ENCODE data around the gene AHCYL2. TPM values are rescaled to one million over a fixed set of nuclear protein-coding genes. Genes with fewer than 3 reads are reported as not detected.

The AHCYL2 gene
- total RNA-seq, 2 donors from 2014 or later = 21.5 to 39.8 TPM

DNA sequence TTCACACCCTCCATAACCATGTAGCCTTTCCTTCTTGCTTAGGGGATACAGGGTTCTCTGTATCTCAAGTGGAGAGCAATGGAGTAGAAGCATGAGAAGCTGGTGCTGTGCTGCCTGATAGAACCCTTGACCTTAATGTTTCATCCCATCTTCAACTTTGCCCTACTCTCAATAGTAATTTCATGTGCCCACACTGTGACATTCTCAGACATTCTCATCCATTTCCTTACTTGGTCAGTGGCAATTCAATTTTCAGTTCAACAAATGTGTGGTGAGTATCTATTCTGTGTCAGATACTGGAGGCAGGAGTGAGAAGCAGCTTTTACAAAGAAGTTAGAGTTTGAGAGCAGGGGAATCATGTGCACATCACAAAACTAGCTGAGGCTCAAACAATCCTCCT lies 225.5 kb downstream of the AHCYL2 start:
- Mint-ChIP-seq H3K36me3 (ENCODE audit: low read depth) (no peaks in the 10 kb centered on the region), H3K27ac (no peak overlapping the region), H3K27me3 (no peaks in the 10 kb centered on the region), H3K4me1 (peaks cover 8% of the 10 kb centered on the region), H3K9me3 (no peaks in the 10 kb centered on the region), H3K4me3 (no peak overlapping the region)
- no peak for ATAC-seq (replicated peaks)

- no peak overlapping the region for H3K4me3 Mint-ChIP-seq
- ATAC-seq (replicated peaks) = no peak
- H3K27ac Mint-ChIP-seq = peak overlapping the region; percentile 43
- no peaks in the 10 kb centered on the region for H3K27me3 Mint-ChIP-seq
- no peaks in the 10 kb centered on the region for H3K9me3 Mint-ChIP-seq
- H3K36me3 Mint-ChIP-seq (ENCODE audit: low read depth) = no peaks in the 10 kb centered on the region
- peaks cover 8% of the 10 kb centered on the region for H3K4me1 Mint-ChIP-seq
Measured at GRCh38 chr7:129452589-129453231, 227.9 kb downstream of the AHCYL2 start.

DNA sequence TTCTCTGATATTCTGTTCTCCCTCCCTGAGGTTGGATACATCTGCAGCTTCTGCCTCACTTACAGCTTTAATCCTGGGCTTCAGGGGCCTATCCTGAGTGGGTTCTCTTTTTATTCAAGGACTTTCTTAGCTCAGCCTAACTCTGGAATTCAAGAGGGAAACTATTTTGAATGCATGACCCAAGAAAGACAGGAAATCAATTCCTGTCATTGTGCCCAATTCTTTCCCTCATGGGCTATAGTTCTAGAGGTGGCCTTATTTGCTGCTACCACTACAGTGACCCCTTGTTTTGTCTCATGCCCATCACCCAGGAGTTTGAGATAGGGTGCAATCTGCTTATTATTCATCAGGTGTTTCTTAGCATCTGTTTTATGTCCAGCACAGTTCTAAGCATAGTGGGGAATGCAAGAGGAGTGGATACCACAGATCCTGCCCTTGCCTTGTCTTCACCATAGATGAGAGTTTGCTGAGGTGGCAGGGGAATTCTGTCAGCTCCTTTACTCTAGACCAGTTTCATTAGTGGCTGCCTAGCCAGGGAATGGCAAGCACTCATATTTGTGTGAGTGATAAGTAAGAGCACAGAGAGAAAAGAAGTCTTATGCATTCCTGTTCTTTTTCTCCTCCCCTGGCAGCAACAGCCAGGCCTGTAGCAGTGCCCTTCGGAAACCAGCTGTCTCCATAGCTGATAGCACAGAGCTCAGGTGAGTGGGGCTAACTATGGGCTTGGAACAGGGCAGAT lies 228.8 kb downstream of the AHCYL2 start:
- Mint-ChIP-seq H3K4me1 (peaks cover 8% of the 10 kb centered on the region), H3K9me3 (no peaks in the 10 kb centered on the region), H3K4me3 (no peak overlapping the region), H3K27ac (peak overlapping the region; percentile 43), H3K27me3 (no peaks in the 10 kb centered on the region), H3K36me3 (ENCODE audit: low read depth) (no peaks in the 10 kb centered on the region)
- ATAC-seq (replicated peaks) = no peak

DNA sequence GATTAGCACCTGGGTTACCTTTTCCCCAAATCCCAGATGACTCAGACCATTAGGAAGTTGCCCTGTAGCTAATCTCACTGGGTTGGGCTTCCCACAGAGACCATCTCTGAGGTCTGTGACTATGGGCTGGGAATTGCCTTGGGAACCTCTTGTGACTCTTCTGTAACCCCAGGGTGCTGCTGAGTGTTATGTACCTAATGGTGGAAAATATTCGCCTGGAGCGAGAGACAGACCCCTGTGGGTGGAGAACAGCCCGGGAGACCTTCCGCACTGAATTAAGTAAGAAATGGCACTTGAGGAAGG lies 229.4 kb downstream of the AHCYL2 start:
- H3K9me3 Mint-ChIP-seq = no peaks in the 10 kb centered on the region
- ATAC-seq (replicated peaks) = no peak
- peaks cover 8% of the 10 kb centered on the region for H3K4me1 Mint-ChIP-seq
- no peak overlapping the region for H3K27ac Mint-ChIP-seq
- H3K27me3 Mint-ChIP-seq = no peaks in the 10 kb centered on the region
- H3K36me3 Mint-ChIP-seq (ENCODE audit: low read depth) = no peaks in the 10 kb centered on the region
- H3K4me3 Mint-ChIP-seq = no peak overlapping the region

GRCh38 chr7:129456421-129456820 lies 231.6 kb downstream of the AHCYL2 start:
- Mint-ChIP-seq H3K9me3 (no peaks in the 10 kb centered on the region), H3K27me3 (no peaks in the 10 kb centered on the region), H3K27ac (no peak overlapping the region), H3K36me3 (ENCODE audit: low read depth) (no peaks in the 10 kb centered on the region), H3K4me3 (no peak overlapping the region), H3K4me1 (peaks cover 5% of the 10 kb centered on the region)
- no peak for ATAC-seq (replicated peaks)

DNA sequence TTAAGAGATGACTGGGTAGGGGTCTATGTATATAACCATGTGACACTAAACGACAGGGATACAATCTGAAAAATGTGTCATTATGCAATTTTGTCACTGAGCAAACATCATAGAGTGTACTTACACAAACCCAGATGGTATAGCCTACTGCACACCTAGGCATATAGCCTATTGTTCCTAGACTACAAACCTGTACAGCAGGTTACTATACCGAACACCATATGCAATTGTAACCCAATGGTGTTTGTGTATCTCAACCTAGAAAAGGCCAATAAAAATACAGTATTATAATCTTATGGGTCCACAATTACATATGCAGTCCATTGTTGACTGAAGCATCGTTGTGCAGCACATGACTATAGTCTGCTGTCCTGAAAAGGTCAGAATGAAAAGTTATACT lies 232.3 kb downstream of the AHCYL2 start:
- peaks cover 5% of the 10 kb centered on the region for H3K4me1 Mint-ChIP-seq
- H3K27ac Mint-ChIP-seq = no peak overlapping the region
- ATAC-seq (replicated peaks) = no peak
- no peaks in the 10 kb centered on the region for H3K36me3 Mint-ChIP-seq (ENCODE audit: low read depth)
- no peaks in the 10 kb centered on the region for H3K27me3 Mint-ChIP-seq
- H3K9me3 Mint-ChIP-seq = no peaks in the 10 kb centered on the region
- H3K4me3 Mint-ChIP-seq = no peak overlapping the region

DNA sequence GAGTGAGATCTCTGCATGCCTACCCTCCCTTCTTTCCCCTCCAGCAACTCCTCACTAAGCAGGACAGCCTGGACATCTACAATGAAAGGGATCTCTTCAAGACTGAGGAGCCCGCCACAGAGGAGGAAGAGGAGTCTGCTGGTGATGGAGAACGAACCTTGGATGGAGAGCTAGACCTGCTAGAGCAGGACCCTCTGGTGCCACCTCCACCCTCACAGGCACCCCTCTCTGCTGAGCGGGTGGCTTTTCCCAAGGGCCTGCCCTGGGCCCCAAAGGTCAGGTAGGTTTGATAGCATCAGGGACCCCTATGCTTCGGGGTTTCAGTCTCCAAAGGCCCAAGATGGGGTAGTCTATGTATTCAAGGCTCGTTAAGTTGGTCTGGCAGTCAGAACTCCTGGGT lies 233.3 kb downstream of the AHCYL2 start:
- H3K9me3 Mint-ChIP-seq = no peaks in the 10 kb centered on the region
- H3K4me3 Mint-ChIP-seq = no peak overlapping the region
- no peaks in the 10 kb centered on the region for H3K36me3 Mint-ChIP-seq (ENCODE audit: low read depth)
- H3K27me3 Mint-ChIP-seq = no peaks in the 10 kb centered on the region
- no peaks in the 10 kb centered on the region for H3K4me1 Mint-ChIP-seq
- H3K27ac Mint-ChIP-seq = no peak overlapping the region
- ATAC-seq (replicated peaks) = no peak

DNA sequence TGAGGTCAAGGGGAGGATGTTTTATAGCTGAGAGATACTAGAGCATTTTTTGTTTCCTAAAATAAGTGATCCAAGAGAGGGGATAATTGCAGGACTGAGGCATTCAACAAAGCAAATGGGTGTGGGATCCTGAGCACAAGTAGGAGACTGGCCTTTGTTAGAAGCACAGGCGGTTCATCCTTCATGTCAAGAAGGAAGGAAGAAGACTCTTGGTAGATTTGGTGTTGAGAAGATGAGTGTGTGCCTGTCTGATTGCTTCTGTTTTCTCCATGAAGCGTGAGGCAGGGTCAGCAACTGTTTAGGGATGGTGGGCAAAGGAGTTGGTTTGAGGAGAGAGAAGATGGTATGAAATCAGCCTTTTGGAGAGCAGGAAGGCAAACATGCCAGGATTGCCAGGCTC lies 237.0 kb downstream of the AHCYL2 start:
- Mint-ChIP-seq H3K9me3 (no peaks in the 10 kb centered on the region), H3K27me3 (no peaks in the 10 kb centered on the region), H3K27ac (no peak overlapping the region), H3K4me3 (no peak overlapping the region), H3K36me3 (ENCODE audit: low read depth) (no peaks in the 10 kb centered on the region), H3K4me1 (no peaks in the 10 kb centered on the region)
- ATAC-seq (replicated peaks) = no peak

DNA sequence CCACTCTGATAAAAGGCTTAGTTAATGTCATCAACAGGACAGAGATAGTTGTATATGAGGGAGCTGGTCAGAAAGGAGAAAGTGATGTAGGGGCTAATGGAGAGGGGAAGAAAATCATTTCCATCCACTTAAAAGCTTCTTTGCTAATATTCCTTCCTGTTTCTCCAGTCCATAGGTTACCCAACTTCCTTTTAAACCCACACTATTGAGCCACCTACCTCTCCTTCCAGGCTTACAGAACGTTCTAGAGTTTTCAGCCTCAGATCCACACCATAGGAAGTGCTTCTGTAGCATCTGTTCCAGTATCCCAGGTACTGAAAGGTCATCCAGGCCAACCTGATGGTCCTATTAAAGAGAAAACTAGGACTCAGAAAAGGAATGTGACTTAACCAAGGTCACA lies 237.6 kb downstream of the AHCYL2 start:
- no peak for ATAC-seq (replicated peaks)
- H3K9me3 Mint-ChIP-seq = no peaks in the 10 kb centered on the region

DNA sequence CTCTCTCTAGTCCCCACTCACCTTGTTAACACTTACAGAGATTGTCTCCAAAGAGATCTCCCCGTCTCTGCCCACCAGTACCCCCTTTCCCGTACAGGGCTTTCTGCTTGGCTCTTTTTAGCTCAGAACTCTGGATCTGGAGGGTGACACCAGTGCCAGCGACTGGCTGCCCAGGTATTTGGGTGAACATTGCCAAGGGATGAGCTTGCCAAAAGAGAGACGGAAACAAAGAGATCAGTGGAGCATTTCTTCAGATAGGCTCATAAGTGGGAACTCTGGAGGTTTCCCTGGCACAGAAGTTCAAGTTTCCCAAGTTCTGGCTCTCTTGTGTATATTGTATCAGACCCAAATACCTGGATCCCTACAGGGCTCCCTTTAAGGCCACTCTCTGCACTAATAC lies 239.4 kb downstream of the AHCYL2 start:
- Mint-ChIP-seq H3K36me3 (ENCODE audit: low read depth) (no peaks in the 10 kb centered on the region), H3K4me1 (no peaks in the 10 kb centered on the region), H3K4me3 (no peak overlapping the region), H3K9me3 (no peaks in the 10 kb centered on the region), H3K27ac (no peak overlapping the region), H3K27me3 (no peaks in the 10 kb centered on the region)
- no peak for ATAC-seq (replicated peaks)

More for the DNA sequence above, 237.6 kb downstream of the AHCYL2 start:
- Mint-ChIP-seq H3K27me3 (no peaks in the 10 kb centered on the region), H3K27ac (no peak overlapping the region), H3K36me3 (ENCODE audit: low read depth) (no peaks in the 10 kb centered on the region), H3K4me3 (no peak overlapping the region), H3K4me1 (no peaks in the 10 kb centered on the region)

DNA sequence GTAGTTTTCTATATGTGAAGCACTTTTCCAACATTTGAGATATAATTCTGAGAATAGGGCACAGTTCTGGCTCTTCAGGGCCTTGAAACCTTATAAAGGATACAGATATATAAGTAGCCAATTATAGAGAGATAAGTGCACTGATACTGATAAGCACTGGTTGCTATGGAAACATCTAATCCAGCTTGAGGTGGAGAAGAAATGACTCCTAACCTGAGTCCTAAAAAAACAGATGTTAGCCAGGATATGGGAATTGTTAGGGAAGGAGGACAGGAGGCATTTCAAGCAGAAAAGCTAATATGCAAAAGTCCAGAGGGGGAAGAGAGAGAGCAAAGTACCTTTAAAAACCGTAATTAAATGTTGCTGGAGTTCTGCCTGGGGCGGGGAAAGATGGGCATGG lies 240.2 kb downstream of the AHCYL2 start:
- no peaks in the 10 kb centered on the region for H3K9me3 Mint-ChIP-seq
- no peak for ATAC-seq (replicated peaks)
- H3K27ac Mint-ChIP-seq = no peak overlapping the region

DNA sequence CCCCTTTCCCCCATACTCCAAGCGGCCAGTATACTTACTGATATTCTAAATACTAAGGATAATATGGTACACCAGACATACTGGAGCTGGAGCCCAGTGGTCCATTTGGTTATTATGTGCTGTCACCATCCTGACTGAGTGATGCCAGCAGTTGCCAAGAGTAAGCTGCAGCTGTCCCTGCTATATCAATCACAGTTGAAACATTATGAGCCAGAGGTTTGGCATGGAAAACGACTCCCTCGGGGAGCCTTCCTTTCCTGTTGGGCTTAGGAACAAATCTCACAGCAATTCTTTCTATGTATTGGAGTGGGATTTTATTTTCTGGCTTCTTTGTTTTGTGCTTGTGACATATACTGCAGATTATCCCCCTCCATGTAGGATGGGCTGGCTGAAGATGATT lies 242.0 kb downstream of the AHCYL2 start:
- Mint-ChIP-seq H3K27me3 (no peaks in the 10 kb centered on the region), H3K4me1 (peaks cover 7% of the 10 kb centered on the region), H3K9me3 (no peaks in the 10 kb centered on the region), H3K36me3 (ENCODE audit: low read depth) (peaks cover 14% of the 10 kb centered on the region), H3K4me3 (no peak overlapping the region), H3K27ac (no peak overlapping the region)
- no peak for ATAC-seq (replicated peaks)

More for the DNA sequence above, 240.2 kb downstream of the AHCYL2 start:
- no peak overlapping the region for H3K4me3 Mint-ChIP-seq
- no peaks in the 10 kb centered on the region for H3K36me3 Mint-ChIP-seq (ENCODE audit: low read depth)
- no peaks in the 10 kb centered on the region for H3K4me1 Mint-ChIP-seq
- no peaks in the 10 kb centered on the region for H3K27me3 Mint-ChIP-seq

DNA sequence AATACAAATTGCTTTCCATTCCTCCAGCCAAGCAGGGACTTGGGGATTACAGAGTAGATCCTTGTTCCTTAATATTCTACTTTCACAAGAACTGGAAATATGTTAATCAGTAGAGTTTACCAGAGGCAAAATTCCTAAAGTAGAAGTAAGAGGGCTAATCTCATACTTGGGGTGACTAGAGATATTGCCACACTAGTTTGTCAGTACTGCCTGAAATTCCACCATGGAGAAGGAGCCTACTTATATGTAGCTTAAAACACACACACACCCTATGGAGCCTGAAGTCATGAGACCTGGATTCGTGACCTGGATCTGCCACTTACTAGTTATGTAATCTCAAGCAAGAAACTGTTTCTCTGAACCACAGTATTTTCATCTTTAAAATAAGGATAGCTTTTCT lies 243.3 kb downstream of the AHCYL2 start:
- Mint-ChIP-seq H3K9me3 (no peaks in the 10 kb centered on the region), H3K27ac (no peak overlapping the region), H3K36me3 (ENCODE audit: low read depth) (peaks cover 14% of the 10 kb centered on the region), H3K27me3 (no peaks in the 10 kb centered on the region), H3K4me1 (peaks cover 7% of the 10 kb centered on the region), H3K4me3 (no peak overlapping the region)
- no peak for ATAC-seq (replicated peaks)

GRCh38 chr7:129468547-129468946 lies 243.7 kb downstream of the AHCYL2 start:
- Mint-ChIP-seq H3K4me3 (no peak overlapping the region), H3K27ac (no peak overlapping the region), H3K27me3 (no peaks in the 10 kb centered on the region), H3K9me3 (no peaks in the 10 kb centered on the region), H3K4me1 (peaks cover 7% of the 10 kb centered on the region), H3K36me3 (ENCODE audit: low read depth) (peaks cover 18% of the 10 kb centered on the region)
- ATAC-seq (replicated peaks) = no peak

- peak overlapping the region; percentile 43 for H3K27ac Mint-ChIP-seq
- H3K9me3 Mint-ChIP-seq = no peaks in the 10 kb centered on the region
- no peaks in the 10 kb centered on the region for H3K27me3 Mint-ChIP-seq
- peaks cover 7% of the 10 kb centered on the region for H3K4me1 Mint-ChIP-seq
- ATAC-seq (replicated peaks) = no peak
- no peak overlapping the region for H3K4me3 Mint-ChIP-seq
- H3K36me3 Mint-ChIP-seq (ENCODE audit: low read depth) = peaks cover 30% of the 10 kb centered on the region
Measured at GRCh38 chr7:129469930-129470329, 245.1 kb downstream of the AHCYL2 start.

Data from activated T-helper 17 cell treated with anti-CD3 and anti-CD28 coated beads, Interleukin-2, amount 50 U/mL, for 72 hours (primary cell).